Measurements from ENCODE around the gene RAP1A.

Gene RAP1A

GRCh38 chr1:111742938-111743549 is 123.5 kb downstream of the RAP1A start:
- Histone ChIP-seq H3K27ac (no peak overlapping the region), H3K4me2 (no peak overlapping the region), H3K4me3 (IDR thresholded peaks at IDR 0.05; ENCODE audit: insufficient read depth, low read depth, low read length) (no peak overlapping the region), H4K20me1 (ENCODE audit: insufficient read depth) (no peaks in the 10 kb centered on the region), H3K36me3 (ENCODE audit: insufficient read depth) (no peaks in the 10 kb centered on the region), H3K27me3 (ENCODE audit: insufficient read depth, low read depth) (no peaks in the 10 kb centered on the region), H2AFZ (ENCODE audit: low read depth) (no peak overlapping the region), H3K79me2 (ENCODE audit: insufficient read depth, low read depth) (no peaks in the 10 kb centered on the region), H3K4me1 (ENCODE audit: low read depth, poor library complexity, severe bottlenecking) (peaks cover 5% of the 10 kb centered on the region), H3K9ac (no peak overlapping the region)
- TF ChIP-seq CTCF (conservative IDR thresholded peaks at IDR 0.05; ENCODE audit: low read depth, low read length), result no peak

GRCh38 chr1:111743679-111744101 is 124.1 kb downstream of the RAP1A start:
- Histone ChIP-seq H4K20me1 (ENCODE audit: insufficient read depth) (no peaks in the 10 kb centered on the region), H3K36me3 (ENCODE audit: insufficient read depth) (no peaks in the 10 kb centered on the region), H3K9ac (no peak overlapping the region), H3K79me2 (ENCODE audit: insufficient read depth, low read depth) (no peaks in the 10 kb centered on the region), H3K4me1 (ENCODE audit: low read depth, poor library complexity, severe bottlenecking) (peaks cover 5% of the 10 kb centered on the region), H3K27ac (no peak overlapping the region), H3K27me3 (ENCODE audit: insufficient read depth, low read depth) (no peaks in the 10 kb centered on the region), H2AFZ (ENCODE audit: low read depth) (no peak overlapping the region), H3K4me3 (IDR thresholded peaks at IDR 0.05; ENCODE audit: insufficient read depth, low read depth, low read length) (no peak overlapping the region), H3K4me2 (no peak overlapping the region)
- TF ChIP-seq CTCF (conservative IDR thresholded peaks at IDR 0.05; ENCODE audit: low read depth, low read length), result no peak

- no peak overlapping the region for H3K27ac ChIP-seq
- peaks cover 5% of the 10 kb centered on the region for H3K4me1 ChIP-seq (ENCODE audit: low read depth, poor library complexity, severe bottlenecking)
- no peaks in the 10 kb centered on the region for H3K27me3 ChIP-seq (ENCODE audit: insufficient read depth, low read depth)
- H3K9ac ChIP-seq, result no peak overlapping the region
- no peaks in the 10 kb centered on the region for H4K20me1 ChIP-seq (ENCODE audit: insufficient read depth)
- no peaks in the 10 kb centered on the region for H3K79me2 ChIP-seq (ENCODE audit: insufficient read depth, low read depth)
- no peak overlapping the region for H2AFZ ChIP-seq (ENCODE audit: low read depth)
- H3K36me3 ChIP-seq (ENCODE audit: insufficient read depth), result no peaks in the 10 kb centered on the region
- no peak for TF ChIP-seq CTCF (conservative IDR thresholded peaks at IDR 0.05; ENCODE audit: low read depth, low read length)
- no peak overlapping the region for H3K4me2 ChIP-seq
- H3K4me3 ChIP-seq (IDR thresholded peaks at IDR 0.05; ENCODE audit: insufficient read depth, low read depth, low read length), result no peak overlapping the region
Observed at GRCh38 chr1:111745675-111746613, 126.4 kb downstream of the RAP1A start.

- no peak overlapping the region for H3K4me3 ChIP-seq (IDR thresholded peaks at IDR 0.05; ENCODE audit: insufficient read depth, low read depth, low read length)
- H2AFZ ChIP-seq (ENCODE audit: low read depth), result no peak overlapping the region
- H4K20me1 ChIP-seq (ENCODE audit: insufficient read depth), result no peaks in the 10 kb centered on the region
Observed at GRCh38 chr1:111746614-111746999, 127.0 kb downstream of the RAP1A start.

More at GRCh38 chr1:111746614-111746999, 127.0 kb downstream of the RAP1A start:
- no peak overlapping the region for H3K9ac ChIP-seq
- TF ChIP-seq CTCF (conservative IDR thresholded peaks at IDR 0.05; ENCODE audit: low read depth, low read length), result no peak
- H3K4me1 ChIP-seq (ENCODE audit: low read depth, poor library complexity, severe bottlenecking), result peaks cover 5% of the 10 kb centered on the region
- H3K27ac ChIP-seq, result no peak overlapping the region
- no peaks in the 10 kb centered on the region for H3K36me3 ChIP-seq (ENCODE audit: insufficient read depth)
- no peaks in the 10 kb centered on the region for H3K79me2 ChIP-seq (ENCODE audit: insufficient read depth, low read depth)
- no peaks in the 10 kb centered on the region for H3K27me3 ChIP-seq (ENCODE audit: insufficient read depth, low read depth)
- no peak overlapping the region for H3K4me2 ChIP-seq

All from KMS-11 (cell line).